DMS153 (cell line): Measurements from ENCODE around the gene MSANTD2.

Experiments used
- DNase-seq: peaks from one replicate; lab custom pipeline; 2025; lab: John Stamatoyannopoulos, UW

Gene MSANTD2

DNA sequence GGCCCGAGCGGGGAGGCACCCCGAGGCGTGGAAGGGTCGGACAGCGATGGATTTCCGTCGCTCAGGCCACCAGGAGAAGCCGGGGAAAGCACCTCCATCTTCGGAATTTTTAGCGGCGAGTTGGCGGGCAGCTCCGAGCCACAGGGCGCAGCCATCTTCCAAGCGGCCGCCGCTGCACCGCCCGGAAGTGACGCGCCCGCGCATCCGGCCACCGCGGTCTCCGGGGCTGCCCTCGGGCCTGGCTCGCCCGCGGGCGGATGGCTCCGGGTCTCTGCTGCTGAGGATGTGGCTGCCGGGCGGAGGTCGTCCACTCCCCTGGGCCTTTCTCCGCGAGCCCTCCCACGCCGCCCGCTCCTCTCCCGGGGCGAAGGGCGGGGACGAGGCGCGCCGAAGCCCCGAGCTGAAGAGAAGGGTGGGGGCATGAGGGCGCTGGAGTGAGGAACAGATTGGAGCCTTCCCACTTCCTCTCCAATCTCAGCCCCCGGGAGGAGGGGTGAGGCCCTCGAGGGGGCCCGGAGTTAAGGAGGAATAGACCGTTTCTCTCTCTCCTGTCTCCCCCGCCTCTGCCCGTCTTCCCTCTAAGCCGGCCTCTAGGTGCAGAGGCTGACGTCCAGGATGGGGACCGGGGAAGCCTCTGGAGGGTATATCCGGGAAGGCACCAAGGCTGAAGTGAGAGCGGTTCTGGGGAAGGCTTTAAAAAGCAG is at the start of gene MSANTD2:
Gene MSANTD2 (minus strand): TSS at position 181 of the 704 bp plus-strand sequence. CDS start 26 bp downstream, at position 155.
- no peak for DNase-seq

DNA sequence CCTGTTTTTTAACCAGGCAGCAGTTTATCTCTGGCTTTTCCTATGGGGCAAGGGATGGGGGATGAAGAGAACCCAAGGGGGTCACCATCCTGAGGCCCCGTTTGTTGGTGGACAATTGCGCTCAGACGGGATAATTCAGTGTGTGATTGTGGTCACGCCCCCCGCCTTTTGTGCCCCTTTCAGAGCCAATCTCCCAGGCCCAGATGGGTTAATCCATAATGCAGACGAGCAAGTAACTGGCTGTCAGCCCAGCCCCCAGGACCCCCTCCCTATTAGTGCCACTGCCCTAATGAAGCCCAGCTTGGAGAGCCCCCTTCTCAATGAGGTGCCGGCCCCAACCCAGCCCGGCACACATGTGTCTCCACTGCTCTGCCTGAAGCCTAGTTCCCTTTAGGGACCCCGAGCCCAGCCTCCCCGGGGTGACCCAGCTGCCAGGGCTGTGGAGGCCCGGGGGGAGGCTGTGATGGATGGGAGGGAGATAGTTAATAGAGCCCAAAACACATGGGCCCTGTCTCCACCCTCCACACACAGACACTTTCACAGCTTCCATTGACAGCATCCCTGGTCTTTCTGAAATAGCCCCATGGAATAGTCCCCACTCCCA is 46.0 kb upstream of the MSANTD2 start:
- no peak for DNase-seq

GRCh38 chr11:124844664-124845079 is 44.5 kb upstream of the MSANTD2 start:
- no peak for DNase-seq

DNA sequence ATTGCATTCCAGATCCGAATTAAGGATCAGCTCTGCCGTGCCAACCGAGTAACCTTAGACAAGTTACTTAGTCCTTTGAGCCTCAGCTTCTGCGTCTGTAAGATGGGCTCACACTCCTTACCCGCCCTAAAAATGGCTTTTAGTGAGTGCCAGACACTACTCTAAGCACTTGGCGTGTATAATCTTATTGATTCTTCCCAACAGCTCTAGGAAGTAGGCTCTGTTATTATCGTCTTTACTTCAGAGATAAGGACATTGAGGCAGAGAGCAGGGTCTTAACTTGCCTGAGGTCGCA is 43.4 kb upstream of the MSANTD2 start:
- no peak for DNase-seq

DNA sequence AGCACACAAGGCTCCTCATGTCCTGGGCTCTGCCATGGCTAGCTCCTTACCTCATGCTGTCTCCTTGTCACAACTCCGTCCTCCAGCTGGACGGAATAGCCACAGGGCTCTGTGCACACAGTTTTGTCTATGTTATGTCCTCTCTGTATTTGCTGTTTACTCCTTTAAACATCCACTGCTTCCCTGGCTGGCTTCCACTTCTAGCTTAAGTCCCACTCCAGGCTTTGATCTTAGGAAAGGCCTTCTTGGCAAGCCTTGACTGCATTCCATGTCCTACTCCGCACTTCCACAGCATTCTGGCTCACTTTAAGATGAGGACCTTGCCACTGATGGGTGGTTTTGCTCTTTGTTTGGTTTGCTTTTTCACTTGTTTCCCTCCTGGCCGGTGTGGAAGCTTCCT is 42.1 kb upstream of the MSANTD2 start:
- no peak for DNase-seq

- DNase-seq, result no peak
These were observed 41.6 kb upstream of the MSANTD2 start for GRCh38 chr11:124841840-124842239.

DNA sequence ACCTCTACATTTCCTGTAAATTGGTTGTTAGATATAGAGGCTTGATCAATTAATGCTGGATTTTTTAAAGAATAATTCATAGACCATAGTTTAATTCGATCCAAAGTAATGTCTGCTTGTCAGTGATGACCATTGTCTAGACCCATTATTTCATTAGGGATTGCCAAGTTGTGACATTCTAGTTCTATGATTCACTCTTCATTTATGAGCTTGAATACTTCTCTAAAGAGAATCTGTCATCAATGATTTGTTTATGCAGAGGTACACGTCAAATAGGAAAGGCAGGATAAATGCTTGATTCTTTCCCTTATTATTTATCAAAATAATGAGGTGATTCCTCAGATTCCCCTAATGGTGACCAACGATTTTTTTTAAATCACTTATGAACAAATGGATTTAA is 41.0 kb upstream of the MSANTD2 start:
- DNase-seq, result no peak

DNA sequence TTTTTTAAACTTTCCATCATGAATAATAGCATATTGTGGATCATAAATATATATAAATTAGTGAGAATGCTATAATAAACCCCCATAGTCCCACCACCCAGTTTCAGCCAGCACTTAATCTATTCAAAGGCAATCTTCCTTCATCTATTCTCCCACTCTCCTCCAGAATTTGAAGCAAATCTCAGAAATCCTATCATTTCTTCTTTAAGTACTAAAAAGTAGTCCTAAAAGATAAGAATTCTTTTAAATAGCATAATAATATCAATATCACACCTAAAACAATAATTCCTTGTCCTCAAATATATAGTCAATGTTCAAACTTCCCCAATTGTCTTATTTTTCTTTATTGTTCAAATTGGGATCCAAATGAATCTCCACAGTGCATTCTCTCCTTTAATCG is 40.5 kb upstream of the MSANTD2 start:
- DNase-seq, result no peak

DNA sequence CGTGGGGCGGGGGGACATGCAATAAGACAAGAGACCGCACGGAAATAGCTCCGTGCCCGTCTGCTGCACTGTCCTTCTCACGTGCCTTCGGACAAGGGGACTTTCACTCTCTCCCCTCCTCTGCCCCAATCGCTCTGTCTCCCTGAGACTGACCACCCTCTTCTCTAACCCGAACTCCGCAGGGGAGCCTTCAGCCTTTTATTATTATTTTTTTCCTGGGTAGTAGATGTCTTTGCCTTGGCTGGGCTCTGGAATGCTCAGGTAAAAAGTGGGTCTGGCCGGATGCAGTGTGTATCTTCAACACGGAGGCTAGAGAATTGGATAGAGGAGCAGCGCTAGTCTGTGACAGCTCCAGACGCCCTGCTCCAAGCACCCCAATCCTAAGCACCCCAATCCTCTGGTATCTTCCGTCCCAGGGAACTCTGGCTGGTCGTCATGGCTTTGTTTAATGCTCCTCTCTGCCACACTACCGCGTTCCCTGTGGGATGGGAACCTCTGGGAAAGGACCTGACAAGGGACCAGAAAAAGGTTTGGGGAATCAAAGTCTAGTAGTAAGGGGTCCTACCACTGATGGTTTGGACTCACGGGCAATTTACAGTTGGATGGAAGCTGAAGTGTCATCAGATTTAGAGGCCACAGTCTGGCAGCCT is 39.9 kb upstream of the MSANTD2 start:
- no peak for DNase-seq

- DNase-seq, result no peak
These were observed 39.1 kb upstream of the MSANTD2 start for GRCh38 chr11:124839128-124839971.

- no peak for DNase-seq
These were observed 38.6 kb upstream of the MSANTD2 start for GRCh38 chr11:124838805-124839127.

GRCh38 chr11:124837491-124837856 is 37.3 kb upstream of the MSANTD2 start:
- peak; percentile 69 for DNase-seq

- no peak for DNase-seq
These were observed 35.7 kb upstream of the MSANTD2 start for GRCh38 chr11:124835918-124836317.

DNA sequence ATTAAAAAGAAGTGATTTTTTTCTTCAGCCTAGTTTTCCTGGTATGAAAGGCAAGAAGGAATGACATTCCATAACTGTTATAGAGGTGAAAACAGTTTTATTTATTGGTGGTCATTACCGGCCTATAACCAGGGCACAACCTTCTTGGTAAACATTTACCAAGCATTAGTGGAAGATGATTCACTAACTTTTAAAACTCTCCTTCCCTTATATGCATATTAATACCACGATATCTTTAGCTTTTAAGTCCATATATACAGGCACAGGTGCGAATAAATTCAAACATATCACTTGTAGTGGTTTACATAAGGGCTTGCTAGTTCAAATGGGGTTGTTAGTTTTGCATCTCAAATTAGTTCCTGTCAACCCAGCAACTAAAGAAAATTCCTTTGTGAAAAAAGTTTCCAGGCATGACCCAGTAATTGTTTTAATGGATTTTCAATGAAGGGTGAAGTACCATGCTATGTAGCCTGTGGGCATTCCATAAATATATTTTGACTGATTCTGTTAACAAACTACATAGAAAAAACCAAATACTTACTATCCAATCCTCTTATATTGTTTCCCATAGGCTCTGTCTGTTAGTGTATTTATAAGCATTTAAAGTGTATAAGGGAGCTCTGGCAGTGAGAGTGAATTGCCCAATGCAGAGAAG is 34.4 kb upstream of the MSANTD2 start:
- no peak for DNase-seq

DNA sequence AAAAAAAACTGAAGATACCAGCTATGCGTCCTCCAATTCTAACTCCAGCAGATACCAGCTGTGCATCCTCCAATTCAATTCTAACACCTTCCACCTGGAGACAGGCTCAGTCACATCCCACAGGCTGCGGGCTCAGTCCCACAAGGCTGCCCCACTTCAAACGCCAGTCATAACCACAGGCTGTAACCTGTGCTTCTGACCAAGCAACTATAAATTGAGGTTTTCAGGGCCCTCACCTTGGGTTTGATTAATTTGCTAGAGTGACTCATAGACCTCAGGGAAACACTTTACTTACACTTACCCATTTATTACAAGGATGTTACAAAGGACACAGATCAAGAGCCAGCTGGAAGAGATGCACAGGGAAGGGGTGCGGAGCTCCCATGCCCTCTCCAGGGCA is 32.4 kb upstream of the MSANTD2 start:
- no peak for DNase-seq

- no peak for DNase-seq
These were observed 31.7 kb upstream of the MSANTD2 start for GRCh38 chr11:124831897-124832296.

- no peak for DNase-seq
These were observed 30.5 kb upstream of the MSANTD2 start for GRCh38 chr11:124830749-124831148.

- no peak for DNase-seq
These were observed 29.8 kb upstream of the MSANTD2 start for GRCh38 chr11:124829986-124830385.

GRCh38 chr11:124825876-124826275 is 25.7 kb upstream of the MSANTD2 start:
- no peak for DNase-seq

DNA sequence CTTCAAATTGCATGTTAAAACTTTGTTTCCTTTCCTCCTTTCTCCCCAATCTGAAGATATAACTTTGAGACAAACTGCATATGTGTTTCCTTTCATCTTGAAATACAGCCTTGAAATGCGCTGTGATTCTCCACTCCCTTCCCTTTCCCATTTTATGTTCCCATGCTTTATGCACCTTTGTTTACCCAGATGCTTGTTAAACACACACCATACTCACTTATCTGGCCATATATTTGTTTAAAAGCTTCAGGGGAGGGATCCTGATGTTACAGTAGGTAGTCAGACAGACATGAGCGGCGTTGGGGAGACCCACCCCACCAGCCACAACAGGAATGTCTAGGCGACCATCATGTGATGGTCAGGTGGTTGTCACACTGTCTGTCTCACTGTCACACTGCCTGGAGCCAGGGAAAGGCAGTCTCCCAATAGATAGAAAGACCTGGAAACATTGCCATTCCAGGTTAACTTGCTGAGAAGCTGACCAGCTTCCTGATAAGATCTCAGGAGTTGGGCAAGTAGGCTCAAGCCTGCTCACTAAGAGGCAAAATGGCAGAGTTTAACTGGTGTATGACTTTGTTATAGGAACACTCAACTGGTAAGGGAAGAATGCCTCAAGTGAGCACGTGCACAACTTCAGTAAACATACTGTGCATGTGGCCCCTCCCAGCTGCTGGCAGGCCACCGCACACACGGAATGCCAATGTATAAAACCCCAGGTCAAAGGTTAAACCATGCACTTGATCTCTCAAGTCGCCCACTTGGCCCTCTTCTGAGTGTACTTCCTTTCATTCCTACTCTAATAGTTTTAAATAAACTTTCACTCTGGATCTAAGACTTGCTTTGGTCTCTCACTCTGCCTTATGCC is 23.5 kb upstream of the MSANTD2 start:
- no peak for DNase-seq

- no peak for DNase-seq
These were observed 22.0 kb upstream of the MSANTD2 start for GRCh38 chr11:124821995-124822730.
